K562 (cell line): ENCODE measurements around the gene ACOT13.
"Not testable (repeated sequence)": the region's sequence is repeated elsewhere in the genome, so short reads cannot be mapped to it uniquely, and the experiment has no call there.

Experiments used
- EP300 ChIP-seq: IDR thresholded peaks from 2 replicates; pipeline ENCODE4 v1.6.1; 2012; ENCODE audit warnings: low read length, improper control_type of control experiment
- ESRRB ChIP-seq: fragments of 250-450 bp; sonication (Bioruptor Pico); IDR thresholded peaks from 2 replicates; pipeline ENCODE4 v1.5.0; 2020; ENCODE audit warnings: mild to moderate bottlenecking, moderate library complexity, borderline replicate concordance
- NBN ChIP-seq: fragments of 450-650 bp; IDR thresholded peaks from 2 replicates; pipeline ENCODE4 v1.6.1; 2016; ENCODE audit warnings: low read depth, mild to moderate bottlenecking
- PATZ1 ChIP-seq: fragments of 250-450 bp; sonication (Bioruptor Pico); IDR thresholded peaks from 2 replicates; pipeline ENCODE4 v1.5.0; 2020; ENCODE audit warnings: mild to moderate bottlenecking, borderline replicate concordance
- POLR2A ChIP-seq: fragments of 450-650 bp; conservative IDR thresholded peaks from 2 replicates; pipeline ENCODE4 v1.6.1; 2016
- POLR2AphosphoS5 ChIP-seq: IDR thresholded peaks from 2 replicates; pipeline ENCODE4 v1.6.1; 2011; ENCODE audit warnings: mild to moderate bottlenecking, low read depth, low read length, moderate library complexity; ENCODE audit not compliant: control insufficient read depth, insufficient read depth
- POLR2B ChIP-seq: fragments of 450-650 bp; IDR thresholded peaks from 2 replicates; pipeline ENCODE4 v1.6.1; 2018; ENCODE audit warnings: low read depth; ENCODE audit not compliant: partially characterized antibody
- PTTG1 ChIP-seq: fragments of 450-650 bp; IDR thresholded peaks from 2 replicates; pipeline ENCODE4 v1.6.1; 2016; ENCODE audit warnings: low read depth, mild to moderate bottlenecking, missing genetic modification characterization, missing compliant biosample characterization
- THAP12 ChIP-seq: fragments of 250-450 bp; sonication (Bioruptor Pico); IDR thresholded peaks from 2 replicates; pipeline ENCODE4 v1.9.0; 2021; ENCODE audit warnings: mild to moderate bottlenecking, inconsistent platforms

- TF ChIP-seq POLR2B; POLR2A; EP300; PATZ1 (CRISPR knock-in tag); NBN; THAP12 (CRISPR knock-in tag); PTTG1 (tag); ESRRB (CRISPR knock-in tag); POLR2AphosphoS5: not testable (repeated sequence)
Observed at GRCh38 chr6:24734710-24735109, 67.8 kb downstream of the ACOT13 start.
